Stimulated activated CD4-positive, alpha-beta T cell treated with anti-CD3 and anti-CD28 coated beads, Interleukin-2, amount 100 ng/mL, for 4 hours (primary cell): ENCODE measurements around the gene TRAF3IP1.
"Not testable (repeated sequence)": the region's sequence is repeated elsewhere in the genome, so short reads cannot be mapped to it uniquely, and the experiment has no call there.

Source experiments
- DNase-seq: peaks from one replicate; pipeline ENCODE4 v3.0.0-alpha.2; 2020; ENCODE audit warnings: low read depth

TRAF3IP1 gene

DNA sequence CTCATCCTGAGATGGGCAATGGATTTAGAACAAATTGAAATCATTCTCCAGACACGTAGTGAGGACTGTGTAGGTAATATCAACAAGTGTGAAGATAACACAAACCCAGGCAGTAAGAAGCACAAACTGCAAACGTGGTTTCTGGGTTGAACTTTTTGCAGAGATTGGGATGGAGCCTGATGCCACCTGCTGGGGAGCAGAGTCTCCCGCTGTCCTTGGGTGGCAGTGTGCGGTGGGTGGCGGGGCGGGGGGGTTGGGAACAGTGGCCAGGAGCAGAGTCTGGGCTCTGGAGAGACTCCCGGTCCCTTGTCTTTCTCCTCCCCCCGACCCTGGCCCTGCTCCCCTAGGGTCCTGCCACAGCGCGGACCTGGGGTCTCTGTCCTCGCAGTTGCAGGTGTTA lies 19.5 kb downstream of the TRAF3IP1 start:
- no peak for DNase-seq

DNA sequence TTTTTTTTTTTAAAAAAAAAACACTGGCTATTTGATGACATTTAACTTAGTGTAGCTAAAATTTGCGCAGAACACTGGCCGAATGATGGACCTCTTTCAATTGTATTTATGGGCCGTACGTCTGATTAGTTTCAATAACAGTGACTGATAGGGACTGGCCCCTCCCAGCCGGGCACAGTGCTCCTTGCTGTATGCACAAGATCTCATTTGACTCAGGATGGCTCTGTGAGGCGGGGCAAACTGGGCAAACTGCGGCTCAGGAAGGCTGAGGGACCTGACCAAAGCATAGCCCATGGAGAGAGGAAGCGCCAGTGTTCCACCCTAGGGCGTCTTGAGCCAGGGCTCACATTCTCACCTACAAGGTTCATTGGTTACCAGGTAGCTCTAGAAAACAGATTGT lies 21.2 kb downstream of the TRAF3IP1 start:
- no peak for DNase-seq

DNA sequence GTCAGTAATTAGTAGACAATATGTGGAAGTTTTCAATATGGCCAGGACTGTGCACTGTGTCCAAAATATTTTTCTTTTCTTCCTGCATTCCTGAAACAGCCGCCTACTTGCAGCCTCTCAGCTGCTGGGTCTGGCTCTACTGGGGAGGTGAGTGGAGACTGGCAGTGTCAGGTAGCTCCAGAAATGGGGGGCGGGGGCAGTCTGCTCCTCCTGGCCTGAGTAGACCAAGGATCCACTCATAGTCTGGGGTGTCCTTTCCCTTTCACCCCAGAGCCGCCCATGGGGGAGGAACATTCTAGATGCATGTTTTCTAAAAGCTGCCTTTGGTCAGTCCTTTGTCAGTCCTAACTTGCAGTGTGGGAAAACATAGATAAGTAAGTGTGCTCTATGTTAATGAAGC lies 23.7 kb downstream of the TRAF3IP1 start:
- DNase-seq = no peak

DNA sequence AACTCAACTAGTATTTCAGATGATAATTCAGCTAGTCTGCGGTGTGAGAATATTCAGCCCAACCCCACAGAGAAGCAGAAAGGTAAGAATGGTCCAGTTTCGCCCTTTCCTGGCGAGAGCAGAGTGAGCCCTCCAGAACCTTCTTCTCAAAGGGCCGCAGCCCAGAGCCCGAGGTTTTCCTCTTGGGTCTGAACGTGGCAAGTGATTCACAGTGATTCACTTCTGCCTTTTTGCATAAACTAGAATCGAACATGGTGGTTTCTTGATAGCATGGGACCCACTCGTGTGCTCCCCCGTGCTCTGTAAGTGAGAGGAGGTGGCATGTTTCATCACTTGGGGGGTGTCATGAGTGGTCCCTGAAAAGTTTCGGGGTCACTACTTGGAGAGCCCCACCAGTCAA lies 24.2 kb downstream of the TRAF3IP1 start:
- no peak for DNase-seq

DNA sequence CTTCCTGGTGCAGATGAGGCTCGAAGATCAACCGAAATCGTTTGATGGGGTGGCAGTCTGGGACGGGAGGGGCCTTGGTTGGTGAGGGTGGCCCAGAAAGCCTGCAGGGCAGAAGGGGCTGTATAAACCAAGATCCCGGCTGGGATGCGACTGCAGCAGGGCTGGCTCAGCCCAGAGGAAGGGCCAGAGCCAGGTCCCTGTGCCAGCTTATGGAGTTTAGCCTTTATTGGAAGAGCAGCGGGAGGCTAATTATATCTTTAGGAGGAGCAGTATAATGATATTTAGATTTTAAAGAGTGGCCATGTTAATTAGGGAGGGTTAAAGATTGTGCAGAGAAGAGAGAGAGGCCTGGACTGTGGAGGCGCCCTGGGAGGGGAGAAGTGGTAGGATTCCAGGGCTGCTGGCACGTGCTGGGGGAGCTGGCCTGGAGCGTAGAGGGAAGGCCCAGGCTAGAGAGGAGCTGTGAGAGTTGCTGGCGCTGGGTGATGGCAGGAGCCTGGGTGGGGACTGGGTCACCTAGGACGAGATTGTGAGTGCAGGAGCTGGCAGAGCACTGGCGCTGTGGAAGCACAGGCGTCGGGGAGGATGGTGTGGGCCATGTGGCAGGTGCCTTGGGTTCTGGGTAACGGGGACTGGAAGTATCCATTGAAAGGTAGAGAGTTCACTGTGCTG lies 25.1 kb downstream of the TRAF3IP1 start:
- no peak for DNase-seq

DNA sequence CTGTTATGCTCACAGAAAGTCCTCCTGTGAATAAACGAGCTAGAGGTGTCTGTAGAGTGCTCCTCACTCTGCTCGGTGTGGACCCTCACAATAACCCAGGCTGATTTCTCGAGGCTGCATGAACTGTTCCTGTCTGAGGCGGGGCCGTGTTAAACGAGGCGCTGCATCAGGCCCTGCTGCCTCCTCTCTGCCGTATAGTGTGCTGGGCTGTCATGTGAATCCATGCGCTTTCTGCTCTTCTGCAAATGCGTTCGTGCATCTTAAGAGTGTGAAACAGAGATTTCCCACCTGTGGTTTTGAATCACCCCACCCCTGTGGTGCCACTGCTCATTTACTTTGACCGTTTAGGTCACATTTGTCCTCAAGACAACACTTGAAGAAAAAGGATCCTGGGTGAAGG lies 26.2 kb downstream of the TRAF3IP1 start:
- no peak for DNase-seq

DNA sequence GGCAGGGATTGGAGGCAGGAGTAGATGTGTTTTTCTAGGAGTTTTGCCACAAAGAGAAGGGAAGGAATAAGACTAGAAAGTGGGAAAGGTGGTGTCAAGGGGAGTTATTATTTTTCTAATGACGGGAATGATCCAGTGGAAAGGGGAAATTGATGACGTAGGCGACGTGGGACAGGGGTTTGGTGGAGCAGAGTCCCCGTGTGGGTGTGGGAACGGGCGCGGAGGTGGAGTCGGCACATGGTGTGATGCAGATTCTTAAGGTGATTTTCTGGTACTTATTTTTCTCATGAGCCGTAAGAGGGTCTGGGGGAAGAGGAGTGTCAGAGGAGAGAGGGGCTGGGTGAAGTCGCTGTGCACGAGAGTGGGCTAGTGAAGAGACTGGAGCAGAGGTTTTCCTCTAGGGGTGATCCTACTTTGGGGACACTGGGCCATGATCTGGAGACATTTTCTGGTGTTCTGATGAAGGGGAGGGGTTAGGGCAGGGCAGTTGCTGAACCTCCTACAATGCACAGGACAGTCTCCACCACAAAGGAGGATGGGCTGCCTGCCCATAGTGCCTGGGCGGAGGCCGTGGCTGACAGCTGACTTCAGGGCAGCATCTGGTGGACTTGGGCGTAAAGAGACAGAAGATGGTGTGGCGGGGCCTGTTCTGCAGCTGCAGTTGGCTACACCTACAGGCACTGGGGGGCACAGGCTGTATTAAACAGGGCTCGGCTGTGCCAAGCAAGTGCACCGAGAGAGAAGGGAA lies 30.0 kb downstream of the TRAF3IP1 start:
- no peak for DNase-seq

DNA sequence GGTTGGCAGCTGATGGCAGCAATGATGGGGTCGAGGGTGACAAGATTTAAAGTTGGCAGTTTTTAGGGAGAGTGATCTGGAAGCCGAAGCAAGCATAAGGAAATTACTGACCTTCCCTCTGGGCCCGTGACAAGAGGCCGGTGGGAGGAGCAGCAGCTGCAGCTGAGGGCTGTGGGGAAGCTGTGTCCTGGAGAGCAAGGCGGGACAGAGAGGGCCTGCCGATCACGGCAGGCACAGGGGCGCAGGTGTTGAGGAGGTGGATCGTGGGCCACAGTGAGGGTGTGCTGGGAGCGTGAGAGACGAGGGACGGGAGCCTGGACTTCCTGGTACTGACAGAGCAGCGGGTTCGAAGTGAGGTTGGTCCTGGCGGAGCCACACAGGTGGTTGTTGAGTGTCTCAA lies 31.0 kb downstream of the TRAF3IP1 start:
- DNase-seq = no peak

DNA sequence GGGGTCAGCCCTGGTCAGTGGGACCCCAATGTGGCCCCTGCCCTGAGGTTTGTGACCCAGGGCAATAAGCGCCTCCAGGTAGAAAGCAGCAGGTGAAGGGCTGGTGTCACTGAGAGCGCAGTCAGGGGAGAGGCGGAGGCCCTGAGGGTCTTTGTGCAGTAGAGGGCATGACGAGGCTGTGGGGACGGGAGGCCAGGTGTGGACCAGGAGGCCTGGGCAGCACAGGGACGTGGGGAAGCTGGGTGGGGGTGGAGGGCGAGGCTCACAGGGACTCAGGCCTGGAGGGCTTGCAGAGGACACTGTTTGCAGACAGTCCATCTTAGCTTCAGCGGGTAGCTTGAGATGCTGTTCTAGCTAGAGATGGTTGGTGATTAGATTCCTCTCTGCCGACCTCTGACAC lies 32.0 kb downstream of the TRAF3IP1 start:
- DNase-seq = no peak

DNA sequence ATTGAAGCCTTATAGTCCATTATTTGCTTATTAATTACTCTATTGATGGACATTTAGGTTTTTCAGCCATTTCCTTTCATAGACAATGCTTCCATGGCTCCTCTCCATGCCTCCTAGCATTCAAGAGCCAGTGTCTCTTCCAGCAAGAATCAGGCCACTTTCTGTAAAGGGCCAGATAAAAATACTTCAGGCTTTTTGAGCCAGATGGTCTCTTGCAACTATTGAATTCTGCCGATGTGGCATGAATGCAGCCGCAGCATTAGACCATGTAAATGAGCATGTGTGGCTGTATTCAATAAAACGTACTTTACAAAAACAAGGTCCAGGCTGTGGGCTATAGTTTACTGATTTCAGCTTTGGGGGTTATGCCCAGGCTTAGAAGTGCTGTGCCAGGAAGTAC lies 38.5 kb downstream of the TRAF3IP1 start:
- no peak for DNase-seq

DNA sequence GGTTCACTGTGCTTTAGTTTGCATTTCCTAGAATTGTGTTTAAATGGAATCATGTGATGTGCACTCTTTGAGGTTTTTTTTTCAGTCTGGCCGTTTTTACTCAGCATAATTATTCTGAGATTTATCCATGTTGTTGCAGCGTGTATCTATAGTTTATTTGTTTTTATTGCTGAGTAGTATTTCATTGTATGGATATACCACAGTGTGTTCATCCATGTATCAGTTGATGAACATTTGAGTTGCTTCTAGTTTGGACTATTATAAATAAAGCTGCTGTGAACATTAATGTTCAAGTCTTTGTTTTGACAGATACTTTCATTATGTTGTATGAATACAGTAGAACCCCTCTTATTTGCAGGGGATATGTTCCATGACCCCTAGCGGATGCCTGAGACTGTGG lies 39.1 kb downstream of the TRAF3IP1 start:
- no peak for DNase-seq

DNA sequence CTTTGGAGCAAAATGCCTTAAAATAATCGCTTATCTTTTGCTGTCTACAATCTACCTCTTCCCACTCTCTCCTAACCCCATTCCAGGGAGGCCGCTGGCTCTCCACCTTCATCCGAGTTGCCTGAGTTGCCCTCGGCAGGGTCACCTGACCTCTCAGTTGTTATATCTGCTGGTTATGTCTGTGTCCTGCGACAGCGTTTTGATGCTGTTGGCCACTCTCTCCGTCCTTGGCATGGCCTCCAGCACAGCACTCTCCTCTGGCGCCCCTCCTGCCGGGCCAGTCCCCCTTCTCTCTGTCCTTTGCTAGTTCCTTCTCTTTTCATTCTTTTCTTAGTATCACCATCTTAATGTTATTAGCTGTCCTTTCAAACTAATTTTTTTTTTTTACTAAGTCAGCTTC lies 41.6 kb downstream of the TRAF3IP1 start:
- DNase-seq = no peak

DNA sequence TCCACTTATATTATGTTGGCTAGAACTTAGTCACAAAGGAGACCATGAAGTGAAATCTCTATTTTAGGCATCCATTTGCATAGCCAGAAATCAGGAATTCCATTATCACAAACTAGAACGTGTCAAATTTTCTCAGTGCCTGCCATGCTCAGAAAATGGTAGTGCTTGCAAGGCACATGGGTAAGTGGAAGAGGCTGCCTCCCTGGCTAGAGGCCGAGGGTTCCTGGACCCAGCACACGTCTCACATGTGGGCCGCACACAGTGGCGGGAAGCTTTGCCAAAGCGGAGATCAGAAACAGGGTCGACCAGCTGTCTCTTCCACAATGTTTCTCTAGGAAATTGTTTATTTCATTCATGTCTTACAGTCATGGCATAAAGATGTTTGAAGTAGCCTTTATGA lies 42.3 kb downstream of the TRAF3IP1 start:
- no peak for DNase-seq

DNA sequence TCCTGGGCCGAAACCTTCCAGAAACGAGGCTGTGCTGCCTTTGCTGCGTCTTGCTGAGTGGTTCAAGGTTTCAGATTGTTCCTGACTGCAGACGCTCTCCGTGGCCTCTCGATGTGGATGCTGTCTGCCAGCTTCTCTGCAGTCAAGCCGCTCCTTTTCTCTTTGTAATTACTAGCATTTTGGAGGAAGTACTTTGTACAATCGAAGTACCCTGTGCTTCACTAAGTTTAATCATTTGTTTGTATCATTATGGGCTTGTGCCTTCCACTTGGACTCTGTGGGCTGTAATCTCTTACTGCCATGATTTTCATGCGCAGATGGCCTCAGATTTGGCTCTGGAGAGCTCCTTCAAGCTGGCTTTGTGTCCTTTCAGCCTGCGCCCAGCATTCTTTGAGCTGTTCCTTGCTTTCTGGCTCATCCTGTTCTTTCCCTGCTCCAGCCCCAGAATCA lies 49.3 kb downstream of the TRAF3IP1 start:
- DNase-seq = no peak

DNA sequence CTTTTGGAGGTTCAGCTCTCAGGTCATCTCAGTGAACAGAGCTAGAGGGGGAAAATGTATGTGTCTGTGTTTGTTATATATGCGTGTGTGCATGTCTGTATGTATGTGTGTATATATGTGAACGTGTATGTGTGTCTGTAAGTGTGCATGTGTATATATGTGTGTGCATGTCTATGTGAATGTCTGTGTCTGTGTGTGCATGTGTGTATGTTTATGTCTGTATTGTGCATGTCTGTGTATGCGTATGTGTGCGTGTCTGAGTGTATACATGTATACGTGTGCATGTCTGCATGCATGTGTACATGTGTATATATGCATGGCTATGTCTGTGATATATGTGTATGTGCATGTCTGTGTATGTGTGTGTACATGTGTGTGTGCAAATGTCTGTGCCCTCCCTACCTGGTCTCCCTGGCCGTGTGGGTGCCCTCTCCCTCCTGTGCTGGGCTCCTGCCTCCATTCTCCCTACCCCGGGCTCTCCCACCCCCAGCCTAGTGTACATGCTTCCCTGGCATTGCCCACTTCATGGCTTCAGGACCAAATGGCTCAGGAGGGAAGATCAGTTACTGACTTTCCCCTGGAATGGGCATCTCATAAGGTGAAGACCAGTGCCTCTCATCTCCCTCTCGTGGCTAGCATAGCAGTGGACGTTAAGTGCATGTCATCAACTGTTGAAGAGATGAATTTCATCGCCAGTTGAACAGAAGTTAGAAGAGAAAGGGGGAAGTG lies 49.9 kb downstream of the TRAF3IP1 start:
- no peak for DNase-seq

DNA sequence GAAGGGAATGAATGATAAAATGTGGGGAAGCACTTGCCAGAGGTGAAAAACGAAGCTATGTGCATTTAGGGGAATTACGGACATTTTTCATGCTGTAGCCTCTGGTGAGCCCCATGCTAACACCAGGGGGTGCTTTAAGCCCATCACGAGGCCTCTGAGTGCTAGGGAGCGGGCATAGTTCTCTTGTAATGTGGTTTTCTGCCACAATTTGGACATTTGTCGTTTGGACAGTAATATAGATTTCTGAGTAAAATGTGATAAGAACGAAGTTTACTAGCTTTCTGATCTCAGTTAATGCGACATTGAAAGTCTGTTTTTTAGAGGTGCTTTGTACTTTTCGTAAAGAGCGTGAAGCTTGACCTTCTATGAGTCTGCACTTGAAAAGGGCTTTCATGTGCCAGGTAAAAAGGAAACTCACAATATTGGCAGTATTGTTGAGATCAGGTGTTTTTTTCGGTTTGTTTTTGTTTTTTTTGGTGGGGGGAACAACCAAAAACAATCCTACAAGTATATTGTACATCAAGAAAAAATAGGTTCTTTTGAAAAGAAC lies 50.6 kb downstream of the TRAF3IP1 start:
- peak; percentile 41 for DNase-seq

DNA sequence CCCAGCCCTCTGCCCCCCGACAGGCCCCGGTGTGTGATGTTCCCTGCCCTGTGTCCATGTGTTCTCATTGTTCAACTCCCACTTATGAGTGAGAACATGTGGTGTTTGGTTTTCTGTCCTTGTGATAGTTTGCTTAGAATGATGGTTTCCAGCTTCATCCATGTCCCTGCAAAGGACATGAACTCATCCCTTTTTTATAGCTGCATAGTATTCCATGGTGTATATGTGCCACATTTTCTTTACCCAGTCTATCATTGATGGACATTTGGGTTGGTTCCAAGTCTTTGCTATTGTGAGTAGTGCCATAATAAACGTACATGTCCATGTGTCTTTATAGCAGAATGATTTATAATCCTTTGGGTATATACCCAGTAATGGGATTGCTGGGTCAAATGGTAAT lies 52.0 kb downstream of the TRAF3IP1 start:
- DNase-seq = not testable (repeated sequence)

DNA sequence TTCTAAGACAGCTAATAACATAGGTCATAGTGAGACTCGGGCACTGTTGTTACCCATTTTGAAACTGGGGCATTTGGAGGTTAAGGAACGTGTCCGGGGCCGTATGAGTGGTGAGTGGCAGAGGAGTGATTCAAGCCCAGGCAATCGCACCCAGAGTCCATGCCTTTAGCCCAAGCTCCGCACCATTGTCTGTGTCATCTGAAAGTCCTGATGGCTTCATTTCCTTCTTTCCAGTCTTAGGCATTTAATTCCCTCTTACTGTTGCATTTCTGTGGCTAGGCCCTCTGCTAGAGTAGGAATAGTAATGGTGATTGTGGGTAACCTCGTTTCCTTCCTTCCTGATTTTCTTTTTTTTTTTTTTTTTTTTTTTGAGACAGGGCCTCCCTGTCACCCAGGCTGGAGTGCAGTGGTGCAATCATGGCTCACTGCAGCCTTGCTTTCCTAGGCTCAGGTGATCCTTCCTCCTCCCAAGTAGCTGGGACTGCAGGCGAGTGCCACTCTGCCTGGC lies 56.6 kb downstream of the TRAF3IP1 start:
- no peak for DNase-seq

DNA sequence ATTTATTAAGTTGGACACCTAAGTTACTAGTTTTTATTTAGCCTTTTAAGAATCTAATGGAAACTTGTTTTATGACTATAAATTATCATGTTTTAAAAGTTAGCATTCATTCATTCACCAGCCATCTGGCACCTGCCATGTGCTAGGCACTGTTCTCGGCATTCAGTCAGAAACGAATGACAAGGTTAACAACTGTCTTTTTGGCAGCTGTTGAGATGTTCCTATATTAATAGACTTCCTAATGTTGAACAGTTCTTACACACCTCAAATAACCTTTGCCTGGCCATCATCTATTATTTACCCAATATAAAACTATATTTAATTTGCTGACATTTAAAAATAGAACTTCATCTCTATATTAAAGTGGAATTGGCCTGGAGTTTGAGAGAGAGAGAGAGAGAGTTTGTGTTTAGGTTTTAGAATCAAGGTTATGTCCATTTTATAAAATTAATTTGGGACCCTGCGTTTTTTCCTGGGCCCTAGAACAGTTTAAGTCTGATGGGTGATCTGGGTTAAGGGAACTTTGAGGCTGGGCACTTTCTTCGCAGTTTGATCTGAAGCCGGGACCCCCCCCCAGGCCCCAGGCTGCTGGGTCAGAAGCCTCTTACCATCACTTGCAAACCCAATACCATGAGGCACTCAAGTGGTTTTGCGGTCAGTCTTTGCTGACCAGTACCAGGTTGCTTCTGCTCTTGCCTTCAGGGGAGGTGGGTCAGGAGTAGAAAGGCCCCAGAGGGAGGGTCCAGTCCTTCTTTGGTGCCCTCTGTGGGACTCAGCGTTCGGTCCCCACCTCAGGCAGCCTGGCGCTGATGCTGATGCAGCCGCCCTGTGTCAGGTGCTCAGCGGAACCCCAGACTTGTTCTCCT lies 58.1 kb downstream of the TRAF3IP1 start:
- no peak for DNase-seq

DNA sequence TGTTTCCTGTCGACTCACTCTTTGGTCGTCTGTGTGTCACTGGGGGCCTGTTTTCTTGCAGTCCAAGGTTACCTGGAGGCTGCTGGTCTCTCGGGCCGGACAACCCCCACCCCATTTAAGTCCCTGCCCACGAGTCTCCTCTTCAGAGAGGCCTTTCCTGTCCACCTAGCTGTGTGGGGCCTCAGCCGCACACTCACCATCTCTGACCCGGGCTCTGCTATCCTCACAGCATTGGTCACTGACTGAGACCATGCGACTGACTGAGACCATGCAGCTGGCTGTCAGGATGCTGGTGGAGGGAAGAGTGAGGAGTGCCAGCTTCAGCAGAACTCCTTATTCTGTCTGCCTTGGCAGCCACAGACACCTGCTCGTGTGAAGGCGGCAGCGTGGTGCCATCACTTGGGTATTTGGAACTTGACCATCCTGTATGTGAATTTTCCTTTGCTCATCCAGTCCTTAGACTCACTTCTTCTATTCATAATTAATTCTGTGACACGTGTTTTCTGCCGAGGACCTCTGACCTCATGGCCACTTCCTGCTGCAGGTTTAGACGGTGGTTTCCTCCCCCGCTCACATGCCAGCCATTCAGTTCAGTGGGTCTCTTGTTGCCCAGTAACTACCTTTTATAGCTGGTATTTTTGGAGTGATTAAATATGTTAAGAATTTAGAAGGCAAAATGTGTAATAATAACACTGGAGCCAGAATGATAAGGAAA lies 58.9 kb downstream of the TRAF3IP1 start:
- DNase-seq = no peak

DNA sequence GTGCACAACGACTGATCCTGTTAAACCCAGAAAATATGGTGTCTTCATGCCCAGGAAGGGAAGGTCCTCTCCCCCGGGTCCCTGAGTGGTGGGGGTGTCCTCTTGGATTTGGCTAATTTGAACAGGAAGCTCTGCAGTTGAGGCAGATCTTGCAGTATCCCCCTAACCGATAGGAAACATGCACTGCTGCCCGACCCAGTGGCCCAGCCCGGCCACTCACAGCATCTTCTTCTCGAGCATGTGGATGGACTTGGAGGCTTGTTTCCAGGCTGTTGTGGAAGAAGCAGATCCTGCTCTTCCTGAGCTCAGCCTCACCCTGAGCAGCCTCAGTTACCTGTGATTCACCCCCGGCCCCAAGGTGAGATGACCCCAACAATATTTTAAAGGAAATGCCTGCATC lies 60.0 kb downstream of the TRAF3IP1 start:
- DNase-seq = no peak
